Kidney tubule cell (primary cell): ENCODE results near the gene TARS3.
"Not testable (repeated sequence)": the region's sequence is repeated elsewhere in the genome, so short reads cannot be mapped to it uniquely, and the experiment has no call there.

ENCODE experiments used
- DNase-seq: peaks from one replicate; pipeline ENCODE4 v3.0.0-alpha.2; 2018; ENCODE audit warnings: low spot score

Gene TARS3

DNA sequence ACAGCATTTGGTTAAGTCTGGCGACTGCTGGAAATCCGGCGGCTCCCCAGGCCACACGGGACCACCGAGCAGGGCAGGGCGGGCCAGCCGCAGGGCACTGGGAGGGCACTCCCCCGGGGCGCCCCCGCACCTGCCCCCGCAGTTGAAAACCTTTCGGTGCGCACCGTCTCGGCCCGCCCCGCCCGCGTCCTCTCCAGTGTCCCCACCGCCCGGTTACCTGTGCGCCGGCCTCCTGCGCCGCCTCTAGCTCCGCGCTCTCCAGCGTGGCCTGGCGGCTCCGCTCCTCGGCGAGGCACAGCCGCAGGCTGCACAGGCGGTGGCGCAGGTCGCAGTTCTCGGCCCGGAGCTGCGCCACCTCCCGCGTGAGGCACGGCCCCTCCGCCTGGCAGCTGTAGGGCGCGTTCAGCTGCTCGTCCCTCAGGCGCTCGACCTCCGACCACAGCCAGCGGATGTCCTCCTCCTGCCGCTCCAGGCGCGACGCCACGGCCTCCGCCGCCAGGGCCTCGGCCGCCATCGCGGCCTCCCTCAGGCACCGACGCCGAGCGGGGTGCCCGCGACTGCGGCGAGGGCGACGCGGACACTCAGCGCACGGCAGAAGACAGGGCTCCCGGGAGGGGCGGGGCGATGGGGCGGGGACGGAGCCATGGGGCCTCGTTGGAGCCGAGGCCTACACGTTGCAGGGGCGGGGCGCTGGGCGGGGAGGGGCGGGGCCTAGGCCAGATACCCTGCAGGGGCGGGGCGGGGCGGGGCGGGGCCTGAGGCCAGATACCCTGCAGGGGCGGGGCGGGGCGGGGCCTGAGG is at the start of gene TARS3:
Gene TARS3 (minus strand): TSS at position 600 of the 801 bp plus-strand sequence. CDS start 86 bp downstream, at position 514.
- DNase-seq = peak; percentile 90

DNA sequence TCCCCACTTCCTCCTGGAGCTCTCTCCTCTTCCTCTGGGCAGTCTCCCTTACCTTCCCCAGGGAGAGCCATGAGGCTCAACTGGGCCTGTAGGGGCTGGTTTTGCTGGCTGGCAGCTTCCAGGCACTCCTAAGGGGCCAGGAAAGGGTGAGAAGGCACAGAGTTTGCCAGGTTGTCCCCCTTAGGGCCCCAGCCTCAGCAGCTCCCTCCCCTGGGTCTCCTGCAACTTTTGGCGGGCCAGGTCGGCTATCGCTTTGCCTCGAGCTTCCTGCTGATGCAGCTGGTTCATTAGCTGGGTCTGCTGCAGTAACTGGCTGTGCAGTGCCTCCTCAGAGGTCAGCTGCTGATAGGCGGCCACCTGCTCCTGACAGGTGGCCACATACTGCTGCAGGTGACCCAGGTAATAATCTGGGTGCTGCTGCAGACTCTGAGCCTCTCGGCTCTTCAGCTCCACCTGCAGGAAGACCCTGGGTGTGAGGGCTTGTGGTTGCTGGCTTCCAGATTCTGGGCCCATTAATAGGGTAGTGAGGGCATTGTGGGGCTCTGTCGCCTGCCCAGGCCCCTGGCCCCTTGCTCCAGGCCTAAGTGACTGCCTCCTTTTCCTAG is 49.3 kb upstream of the TARS3 start:
- no peak for DNase-seq

DNA sequence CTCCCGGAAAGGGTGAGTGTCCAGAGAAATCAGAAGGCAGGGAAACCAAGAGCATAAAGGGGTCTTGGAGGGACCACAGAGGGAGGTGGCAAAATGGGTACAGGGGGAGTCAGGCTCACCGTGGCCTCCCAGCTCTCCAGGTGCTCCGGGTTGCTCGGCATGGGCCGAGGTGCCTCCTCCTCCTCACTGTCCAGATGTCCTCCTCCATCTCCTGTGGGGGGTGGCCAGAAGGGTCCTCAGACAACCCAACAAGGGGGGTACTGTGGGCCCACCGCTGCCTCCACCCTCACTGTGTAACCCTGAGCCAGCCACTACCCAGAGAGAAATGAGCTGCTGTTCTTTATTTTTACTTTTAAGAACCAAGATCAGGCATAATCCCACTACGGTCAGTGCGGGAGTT is 48.6 kb upstream of the TARS3 start:
- no peak for DNase-seq

DNA sequence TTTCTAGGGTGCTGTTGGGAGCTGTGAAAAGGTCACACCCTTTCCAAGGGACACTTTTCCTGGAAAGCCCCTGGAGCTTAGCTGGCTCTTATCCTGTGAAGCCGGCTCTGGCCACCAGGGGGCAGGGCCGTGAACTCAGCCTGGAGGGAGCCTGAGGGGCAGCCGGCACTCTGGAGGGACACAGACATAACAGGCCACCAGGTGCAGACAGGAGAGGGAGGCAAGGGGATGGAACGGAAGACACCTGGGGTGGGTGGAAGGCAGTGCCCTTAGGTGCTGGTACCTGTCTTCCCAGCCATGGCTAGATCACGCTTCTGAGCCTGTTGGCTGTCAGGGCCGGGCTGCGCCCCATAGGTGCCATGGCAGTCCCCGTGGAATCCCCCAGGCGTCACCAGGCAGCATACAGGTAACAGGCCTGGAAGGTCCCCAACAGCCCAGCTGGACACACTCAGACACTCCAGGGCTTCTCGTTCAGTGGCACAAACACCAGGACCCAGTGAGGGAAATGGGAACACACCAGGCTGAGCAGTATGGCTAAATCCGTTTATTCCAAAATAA is 42.9 kb upstream of the TARS3 start:
- DNase-seq = not testable (repeated sequence)

DNA sequence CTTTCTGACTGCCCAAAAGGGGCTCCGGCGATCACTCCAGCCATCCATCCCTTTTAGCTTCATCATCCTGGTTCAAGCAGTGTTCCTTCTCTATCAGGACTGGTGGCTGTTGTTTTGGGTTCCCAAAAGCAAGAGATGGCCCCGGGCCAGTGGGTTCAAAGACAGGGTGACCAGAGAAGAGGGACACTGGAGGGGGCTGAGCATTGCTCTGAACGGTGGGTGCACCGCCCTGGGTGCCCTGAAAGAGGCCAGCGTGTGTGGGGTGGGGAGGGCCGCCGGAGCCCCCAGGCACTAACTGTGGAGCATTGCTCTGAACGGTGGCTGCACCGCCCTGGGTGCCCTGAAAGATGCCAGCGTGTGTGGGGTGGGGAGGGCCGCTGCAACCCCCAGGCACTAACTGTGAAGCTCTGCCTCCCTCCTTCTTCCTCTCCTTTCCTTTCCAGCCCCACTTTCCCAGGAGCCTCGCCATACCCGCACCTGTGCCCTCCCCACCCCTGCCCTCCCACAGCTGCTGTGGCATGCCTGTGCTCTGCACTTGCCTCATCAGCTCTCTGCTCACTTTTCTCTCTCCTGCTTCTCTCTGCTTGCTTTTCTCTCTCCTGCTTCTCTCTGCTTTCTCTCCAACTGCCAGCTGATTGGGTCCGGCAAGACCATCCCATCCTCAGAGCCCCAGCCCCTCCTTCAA is 41.6 kb upstream of the TARS3 start:
- DNase-seq = no peak

DNA sequence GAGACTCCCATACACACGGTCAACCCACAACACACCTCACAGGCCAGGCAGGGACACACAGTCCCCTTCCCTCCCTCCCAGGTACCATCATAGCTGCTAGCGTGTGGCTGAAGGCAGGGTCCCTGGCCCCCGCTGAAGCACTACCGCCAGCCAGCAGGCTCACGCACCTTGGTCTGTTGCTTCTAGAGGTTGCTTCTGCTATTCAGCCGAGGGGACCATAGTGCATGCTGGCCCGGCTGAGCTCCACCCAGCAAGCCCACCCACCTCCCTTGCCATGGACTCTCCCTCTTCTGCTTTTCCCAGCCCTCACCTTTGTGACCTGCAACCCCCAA is 41.0 kb upstream of the TARS3 start:
- DNase-seq = not testable (repeated sequence)

DNA sequence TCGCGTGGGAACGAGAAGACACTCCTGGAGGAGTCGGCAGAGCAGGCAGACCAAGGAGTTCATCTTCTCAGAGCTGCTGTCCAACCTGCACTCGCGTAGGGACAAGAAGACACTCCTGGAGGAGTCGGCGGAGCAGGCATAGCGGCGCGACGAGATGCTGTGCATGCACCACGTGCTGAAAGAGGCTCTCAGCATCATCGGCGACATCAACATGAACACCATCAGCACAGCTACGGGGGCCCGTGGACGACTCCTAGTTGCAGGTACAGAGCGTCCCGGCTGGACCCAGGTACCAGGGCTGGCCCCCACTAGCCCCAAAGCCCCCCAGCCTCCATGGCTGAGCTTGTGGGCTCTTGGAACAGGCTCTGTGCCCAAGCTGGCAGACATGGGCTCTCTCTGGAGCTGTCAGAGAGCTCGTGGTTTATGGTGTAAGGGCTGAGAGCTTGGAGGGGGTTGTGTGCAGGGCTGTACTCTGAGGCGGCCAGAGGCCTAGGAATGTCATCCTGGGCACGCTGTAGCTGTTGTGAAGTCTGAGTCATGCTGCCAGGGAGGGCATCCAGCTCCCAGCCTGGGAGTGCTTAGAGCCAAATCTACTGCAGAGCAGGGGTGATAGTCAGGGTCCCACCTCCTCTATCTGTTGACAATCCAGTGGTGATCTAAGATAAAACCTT is 40.5 kb upstream of the TARS3 start:
- peak; percentile 41 for DNase-seq

DNA sequence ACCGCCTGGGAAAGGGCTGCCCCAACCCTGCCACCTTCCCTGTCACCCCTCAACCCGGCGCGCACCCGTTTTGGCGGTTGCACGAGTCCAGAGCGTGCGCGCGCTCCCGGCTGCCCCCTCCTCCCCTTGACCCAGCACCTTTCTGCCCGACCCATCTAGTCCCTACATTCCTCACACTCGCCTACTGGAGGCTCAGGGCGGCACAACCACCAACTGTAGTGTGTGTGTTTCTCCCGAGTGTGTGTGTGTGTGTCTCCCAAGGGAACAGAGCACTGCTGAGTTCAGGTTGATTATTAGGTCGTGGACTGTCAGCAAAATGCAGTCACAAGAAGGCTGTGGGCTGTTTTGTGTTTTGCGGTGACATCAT is 22.4 kb upstream of the TARS3 start:
- DNase-seq = not testable (repeated sequence)

DNA sequence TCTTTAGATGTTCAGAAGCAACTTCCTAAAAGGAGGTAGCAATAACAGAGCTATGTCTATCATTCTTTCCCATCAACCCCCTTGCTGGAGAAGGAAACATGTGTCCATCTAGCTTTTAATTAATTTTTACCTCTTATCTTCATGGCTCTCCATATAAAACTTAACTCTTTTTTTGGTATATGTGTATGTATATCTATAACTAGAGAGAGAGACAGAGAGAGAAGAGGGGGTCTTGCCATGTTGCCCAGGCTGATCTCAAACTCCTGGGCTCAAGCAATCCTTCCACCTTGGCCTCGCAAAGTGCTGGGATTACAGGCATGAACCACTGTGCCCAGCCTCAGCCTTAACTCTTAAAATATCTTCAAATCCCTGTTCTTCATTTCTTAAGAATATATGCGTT is 10.6 kb upstream of the TARS3 start:
- DNase-seq = not testable (repeated sequence)

DNA sequence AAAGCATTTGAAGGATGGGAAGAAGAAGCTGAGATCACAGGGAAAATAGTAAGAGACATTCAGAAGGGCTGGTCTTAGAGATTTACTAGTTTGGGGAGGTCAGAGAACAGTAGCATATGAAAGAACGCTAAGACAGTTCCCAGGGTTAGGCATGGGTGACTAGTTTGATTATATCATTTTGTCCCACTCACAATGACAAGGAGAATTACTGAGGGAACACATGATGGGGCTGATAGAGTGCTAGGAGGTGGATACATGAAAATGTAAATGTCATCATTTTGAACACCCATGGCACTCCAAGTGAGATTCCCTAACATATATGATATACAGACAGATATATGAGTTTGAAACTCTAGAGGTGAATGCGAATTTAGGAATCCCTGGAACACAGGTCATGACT is 9.3 kb upstream of the TARS3 start:
- no peak for DNase-seq

DNA sequence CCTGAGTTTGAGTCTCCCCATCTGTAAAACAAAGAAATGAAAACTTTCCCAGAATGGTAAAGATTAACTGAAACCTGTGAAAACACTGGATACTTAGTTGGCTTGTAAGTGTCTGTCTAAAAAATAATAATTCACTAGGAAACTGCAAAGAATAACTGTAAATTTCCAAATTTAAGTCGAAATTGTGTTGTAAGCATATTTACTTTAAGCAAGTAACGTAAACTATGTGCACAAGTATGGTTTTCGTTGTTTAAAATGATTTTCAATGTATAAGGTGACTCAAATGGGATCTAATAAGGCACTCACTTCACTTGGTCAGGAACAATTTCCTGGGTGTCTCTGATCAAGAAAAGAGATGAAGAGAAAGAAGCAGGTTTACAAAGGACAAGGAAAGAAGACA is 8.5 kb upstream of the TARS3 start:
- DNase-seq = no peak

DNA sequence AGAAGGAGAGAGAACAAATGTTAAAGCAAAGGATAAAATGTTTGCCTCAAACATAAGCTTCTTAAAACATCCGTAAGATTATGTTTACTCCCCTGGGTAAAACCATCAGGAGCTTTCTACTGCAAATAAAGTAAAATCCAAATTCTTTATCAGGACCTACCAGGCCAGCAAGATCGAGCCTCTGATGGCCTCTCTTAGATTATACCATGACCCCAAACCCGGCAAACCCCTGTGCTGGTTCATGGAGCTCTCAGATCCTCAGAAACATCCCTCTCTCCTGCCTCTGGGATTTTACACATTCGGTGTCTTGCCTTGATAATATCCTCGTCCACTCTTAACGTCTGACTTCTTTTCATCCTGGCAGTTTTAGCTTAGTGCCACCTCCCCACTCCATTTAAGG is 7.5 kb upstream of the TARS3 start:
- no peak for DNase-seq

DNA sequence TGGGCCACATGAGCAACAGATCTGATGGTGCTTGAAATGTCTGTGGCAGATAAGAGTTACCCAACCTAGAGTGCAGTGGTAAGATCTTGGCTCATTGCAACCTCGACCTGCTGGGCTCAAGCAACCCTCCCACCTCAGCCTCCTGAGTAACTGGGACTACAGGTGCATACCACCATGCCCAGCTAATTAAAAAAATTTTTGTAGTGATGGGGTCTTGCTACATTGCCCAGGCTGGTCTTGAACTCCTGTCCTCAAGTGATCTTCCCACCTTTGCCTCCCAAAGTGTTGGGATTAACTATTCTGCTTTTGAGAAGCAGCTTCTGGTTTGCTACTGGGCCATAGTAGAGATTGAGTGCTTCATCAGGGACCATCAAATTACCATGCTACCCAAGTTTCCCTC is 2.9 kb upstream of the TARS3 start:
- no peak for DNase-seq

DNA sequence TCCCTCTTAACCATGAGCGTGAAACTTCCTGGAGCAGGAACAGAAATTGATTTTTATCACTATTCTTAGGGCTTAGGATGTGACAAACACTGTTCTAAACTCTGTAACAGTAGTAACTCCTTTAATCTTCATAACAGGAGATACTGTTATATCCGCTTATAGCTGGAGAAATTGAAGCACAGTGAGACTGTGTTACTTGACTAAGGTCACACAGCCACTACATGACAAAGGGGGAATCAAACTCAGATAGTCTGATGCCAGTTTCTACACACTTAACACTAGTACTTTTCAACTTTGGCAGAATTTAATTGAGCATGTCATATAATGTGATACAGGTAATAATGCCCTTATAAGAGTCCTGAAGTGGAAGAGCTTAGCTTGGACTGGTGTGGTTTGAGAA is 800 bp upstream of the TARS3 start:
- DNase-seq = no peak

DNA sequence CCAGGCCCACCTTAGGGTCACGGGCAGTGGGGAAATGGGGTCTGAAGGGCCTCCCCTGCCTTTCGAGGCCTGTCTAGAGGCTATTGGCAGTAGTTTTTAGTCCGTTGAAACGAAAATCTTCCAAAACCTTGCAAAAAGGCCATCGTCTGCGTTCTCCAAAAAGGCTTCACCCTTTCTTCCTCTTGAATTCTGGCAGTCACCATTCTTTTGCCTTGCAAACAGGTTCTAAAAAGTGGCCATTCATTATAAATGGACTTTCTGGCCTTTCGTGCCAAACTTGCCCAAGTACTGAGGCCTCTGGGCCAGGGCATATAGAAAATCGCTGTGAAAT is 367 bp upstream of the TARS3 start:
- no peak for DNase-seq

DNA sequence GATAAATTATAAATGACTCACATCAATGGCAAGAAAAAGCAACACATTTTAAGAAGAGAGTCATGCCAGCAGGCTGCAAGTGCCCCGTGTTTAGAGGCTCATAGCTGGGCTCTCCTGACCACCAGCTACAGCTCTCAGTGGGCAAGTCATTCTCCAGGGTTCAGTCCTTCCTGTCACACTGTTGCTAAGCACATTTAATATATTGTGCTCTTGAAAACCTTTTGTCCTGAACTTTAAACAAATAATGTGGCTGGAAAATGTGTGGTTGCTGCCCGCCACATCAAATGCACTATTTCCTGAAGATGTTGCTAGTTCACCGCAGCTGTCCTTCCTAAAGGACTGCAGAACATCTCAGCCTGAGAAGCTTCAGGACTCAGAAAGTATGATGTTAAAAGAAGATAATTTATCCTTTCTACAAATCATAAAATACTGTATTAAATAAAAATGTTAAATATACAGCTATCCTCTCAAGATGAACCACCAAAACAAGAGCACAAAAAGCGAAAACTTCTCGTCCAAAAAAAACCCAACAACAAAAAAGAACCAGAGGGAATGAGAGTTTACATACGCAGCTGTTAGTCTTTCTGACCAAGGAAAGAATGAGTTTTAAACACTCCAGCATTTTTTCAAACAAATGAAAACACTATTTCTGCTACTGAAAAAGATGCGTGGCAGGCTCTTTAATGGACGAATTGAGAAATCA is 951 bp downstream of the TARS3 start:
- DNase-seq = peak; percentile 36

DNA sequence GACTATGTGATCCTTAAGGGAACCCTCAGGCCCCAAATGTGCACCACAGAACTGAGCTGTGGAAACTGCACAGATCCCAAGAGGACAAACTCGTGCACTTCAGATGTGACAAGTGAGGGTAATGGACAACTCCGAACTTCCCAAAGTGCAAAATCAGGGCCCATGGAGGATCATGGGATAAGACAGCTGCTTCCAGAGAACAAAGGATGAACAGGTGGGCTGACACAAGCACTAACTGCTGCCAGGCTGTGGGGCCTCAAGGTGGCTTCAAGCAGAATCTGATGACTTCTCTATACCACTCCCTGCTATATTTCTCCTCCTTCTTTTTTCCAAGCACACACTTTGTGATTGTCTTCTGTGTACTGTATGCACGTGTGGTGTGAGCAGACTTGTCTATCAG is 5.4 kb downstream of the TARS3 start:
- no peak for DNase-seq

DNA sequence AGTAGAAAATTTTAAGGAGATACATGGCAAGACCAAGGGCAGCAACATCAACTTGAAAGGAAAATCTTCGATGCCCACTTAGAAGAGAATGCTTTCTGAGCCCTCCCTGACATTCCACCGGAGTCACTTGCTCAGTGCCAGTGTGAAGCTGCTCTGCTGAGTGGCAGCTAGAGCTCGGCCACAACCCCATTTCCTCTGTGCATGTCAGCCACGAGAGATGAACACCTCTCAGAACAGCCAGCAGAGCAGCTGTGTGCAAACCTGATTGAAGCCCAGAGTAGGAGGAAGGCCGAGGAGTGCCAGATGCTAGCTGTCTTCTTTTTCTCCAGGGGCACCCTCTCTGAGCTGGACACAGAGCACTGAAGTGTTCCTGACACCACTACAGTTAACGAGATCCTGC is 12.2 kb downstream of the TARS3 start:
- DNase-seq = no peak

DNA sequence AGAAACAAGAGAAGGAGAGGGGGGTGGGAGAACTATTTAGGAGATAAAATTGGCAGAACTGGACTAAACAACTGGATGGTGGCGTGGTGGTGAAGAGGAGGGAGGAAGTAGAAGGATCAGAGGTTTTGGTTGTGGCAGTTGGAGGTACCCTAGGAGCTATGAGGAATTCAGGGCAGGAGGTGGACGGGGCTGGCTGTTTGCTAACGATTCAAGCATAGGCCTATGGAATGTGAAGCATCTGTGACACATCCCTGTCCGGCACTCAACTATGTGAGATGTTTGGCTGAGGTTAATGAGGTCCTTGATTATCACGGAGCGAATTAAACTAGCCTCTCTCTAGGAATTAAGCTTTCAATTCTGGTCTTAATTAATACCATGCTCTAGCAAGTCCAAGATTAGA is 13.5 kb downstream of the TARS3 start:
- DNase-seq = peak; percentile 79

DNA sequence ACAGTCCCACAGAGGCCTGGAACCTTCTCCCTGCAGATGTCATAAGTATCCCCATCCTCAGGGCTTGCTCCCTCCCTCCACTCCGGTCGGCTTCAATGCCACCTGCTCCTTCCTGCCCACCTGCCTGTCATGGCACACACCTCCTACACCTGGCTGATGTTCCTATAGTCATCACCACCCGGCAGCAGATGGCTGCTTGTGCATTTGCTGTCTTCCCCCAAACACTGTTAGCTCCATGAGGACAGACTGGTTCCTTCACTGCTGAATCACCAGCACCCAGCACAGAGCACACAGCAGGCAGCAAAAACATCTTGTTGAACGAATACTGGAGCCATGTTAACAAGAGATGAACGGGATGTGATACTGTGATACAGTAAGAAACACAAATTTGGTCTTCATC is 14.8 kb downstream of the TARS3 start:
- no peak for DNase-seq

DNA sequence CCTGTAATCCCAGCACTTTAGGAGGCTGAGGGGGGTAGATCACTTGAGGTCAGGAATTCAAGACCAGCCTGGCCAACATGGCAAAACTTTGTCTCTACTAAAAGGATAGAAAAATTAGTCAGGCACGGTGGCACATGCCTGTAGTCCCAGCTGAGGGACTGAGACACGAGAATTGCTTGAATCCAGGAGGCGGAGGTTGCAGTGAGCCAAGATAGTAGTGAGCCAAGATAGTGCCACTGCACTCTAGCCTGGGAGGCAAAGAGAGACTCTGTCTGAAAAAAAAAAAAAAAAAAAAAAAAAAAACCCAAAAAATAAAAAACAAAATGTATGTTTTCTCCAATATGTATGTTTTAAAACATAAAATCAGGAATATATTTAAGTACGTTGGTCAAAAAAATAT is 16.3 kb downstream of the TARS3 start:
- no peak for DNase-seq

DNA sequence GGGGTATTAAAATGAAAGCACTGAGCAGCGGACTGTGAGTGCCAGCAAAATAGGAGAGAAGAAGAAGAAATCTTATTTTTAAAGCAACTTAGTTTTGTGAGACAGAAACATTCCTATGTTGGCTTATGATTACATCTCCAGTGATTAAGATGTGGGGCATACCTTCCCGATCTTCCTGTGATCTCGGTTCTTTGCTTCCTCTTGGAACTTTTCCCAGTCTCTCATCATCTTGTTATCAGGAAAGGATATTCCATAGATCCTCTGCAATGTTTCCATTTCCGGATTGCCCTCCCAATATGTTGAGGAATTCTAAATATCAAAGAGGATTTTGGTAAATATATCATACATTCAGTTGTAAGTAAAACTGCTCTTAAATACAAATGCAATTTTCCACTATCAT is 22.2 kb downstream of the TARS3 start:
- peak; percentile 15 for DNase-seq
